Endothelial cell of umbilical vein (primary cell): Measurements from ENCODE around the gene LIMK2. TPM values are rescaled to one million over a fixed set of nuclear protein-coding genes. Genes with fewer than 3 reads are reported as not detected.

ENCODE experiments used
- BruUV-seq: library from RNA; stranded (reverse); fragments of 400-500 nt; replicated peaks from 2 replicates; lab custom pipeline; 2021; lab: Mats Ljungman, UMichigan
- CTCF ChIA-PET: fragments of 300-600, 350-600 bp; sonication (Branson Sonifier 250); formaldehyde crosslinking; loops from one replicate; lab custom pipeline; 2021; ENCODE audit warnings: antibody characterized with exemption, inconsistent platforms; lab: Charles Lee
- POLR2A ChIA-PET: fragments of 300-600, 350-600 bp; sonication (Branson Sonifier 250); formaldehyde crosslinking; loops from one replicate; lab custom pipeline; 2021; ENCODE audit warnings: antibody characterized with exemption, inconsistent platforms; lab: Charles Lee
- DNase-seq: peaks from one replicate; pipeline ENCODE4 v3.0.0-alpha.2; 2011; ENCODE audit warnings: low read depth, low spot score
- FAIRE-seq: peaks from 2 replicates; lab custom pipeline; 2011; peaks lifted over from hg19 to GRCh38; lab: Jason Lieb, UNC
- H2AFZ ChIP-seq: 2 replicates; pipeline ENCODE4 v1.6.0; 2012; ENCODE audit warnings: low read depth, low read length, control low read depth, inconsistent platforms
- H3K27ac ChIP-seq: 2 replicates; pipeline ENCODE4 v1.5.1; 2011; ENCODE audit warnings: low read depth, mild to moderate bottlenecking, control low read depth, low read length, moderate library complexity; ENCODE audit not compliant: insufficient read depth
- H3K27me3 ChIP-seq, 2 experiments: 2 replicates each; pipeline versions ENCODE4 v1.6.0 to v1.6.1; 2011; ENCODE audit warnings: low read length in 2 of 2, mixed read lengths in 1 of 2; ENCODE audit not compliant: control insufficient read depth in 2 of 2, insufficient read depth in 2 of 2
- H3K36me3 ChIP-seq, 2 experiments: 2 replicates in 1 of 2; 3 replicates in 1 of 2; pipeline ENCODE4 v1.5.1; 2011; ENCODE audit warnings: low read length in 2 of 2, mild to moderate bottlenecking in 1 of 2, moderate library complexity in 1 of 2; ENCODE audit not compliant: control insufficient read depth in 2 of 2, insufficient read depth in 2 of 2; ENCODE audit errors: extremely low read depth in 1 of 2
- H3K4me1 ChIP-seq: 3 replicates; pipeline ENCODE4 v1.5.1; 2011; ENCODE audit warnings: mild to moderate bottlenecking, low read length; ENCODE audit not compliant: control insufficient read depth, insufficient read depth; ENCODE audit errors: extremely low read depth
- H3K4me2 ChIP-seq: 2 replicates; pipeline ENCODE4 v1.6.1; 2011; ENCODE audit warnings: low read length, control low read depth, mixed read lengths; ENCODE audit not compliant: insufficient read depth
- H3K4me3 ChIP-seq, 3 experiments: fragments of 200-600 bp in 1 of 3; sonication (generic), shearing (Covaris generic) in 1 of 3; replicated peaks in 1 of 3; 2 replicates each; pipeline ENCODE4 v1.5.1; 2011 to 2016; ENCODE audit warnings: control low read depth in 3 of 3, low read length in 3 of 3, mild to moderate bottlenecking in 2 of 3, inconsistent platforms in 1 of 3, low read depth in 1 of 3, moderate library complexity in 1 of 3; ENCODE audit not compliant: insufficient read depth in 1 of 3
- H3K79me2 ChIP-seq: 2 replicates; pipeline ENCODE4 v1.6.0; 2012; ENCODE audit warnings: low read length, inconsistent platforms; ENCODE audit not compliant: control insufficient read depth, insufficient read depth
- H3K9ac ChIP-seq: replicated peaks from 2 replicates; pipeline ENCODE3; 2011; ENCODE audit warnings: low read length, control low read depth; ENCODE audit not compliant: insufficient read depth; ENCODE audit errors: extremely low read depth
- H3K9me1 ChIP-seq: replicated peaks from 3 replicates; pipeline ENCODE4 v1.6.0; 2011; ENCODE audit warnings: mild to moderate bottlenecking, low read length; ENCODE audit not compliant: control insufficient read depth, insufficient read depth; ENCODE audit errors: extremely low read depth
- H3K9me3 ChIP-seq: replicated peaks from 2 replicates; pipeline ENCODE4 v1.5.1; 2012; ENCODE audit warnings: low read length, inconsistent platforms; ENCODE audit not compliant: control insufficient read depth, insufficient read depth
- H4K20me1 ChIP-seq: replicated peaks from 2 replicates; pipeline ENCODE3; 2011; ENCODE audit warnings: mild to moderate bottlenecking, low read length; ENCODE audit not compliant: control insufficient read depth, insufficient read depth; ENCODE audit errors: extremely low read depth
- CTCF ChIP-seq, 2 donors: IDR thresholded peaks; 1 replicate in 1 of 2; 2 replicates in 1 of 2; pipeline ENCODE4 v1.5.1; 2011; ENCODE audit warnings: low read length in 2 of 2, mild to moderate bottlenecking in 2 of 2, moderate library complexity in 2 of 2, control low read depth in 1 of 2, inconsistent platforms in 1 of 2, low read depth in 1 of 2; ENCODE audit not compliant: insufficient read depth in 1 of 2; ENCODE audit errors: extremely low read depth in 1 of 2
- EZH2 ChIP-seq: IDR thresholded peaks from 2 replicates; pipeline ENCODE4 v1.6.1; 2012; ENCODE audit warnings: borderline replicate concordance, low read depth, mild to moderate bottlenecking, moderate library complexity, low read length, inconsistent platforms; ENCODE audit not compliant: severe bottlenecking
- FOS ChIP-seq: IDR thresholded peaks from 2 replicates; pipeline ENCODE4 v1.6.1; 2011; ENCODE audit warnings: mild to moderate bottlenecking, low read length, moderate library complexity, borderline replicate concordance; ENCODE audit not compliant: insufficient read depth
- GATA2 ChIP-seq: IDR thresholded peaks from 2 replicates; pipeline ENCODE4 v1.7.0; 2011; ENCODE audit warnings: low read depth, mild to moderate bottlenecking, moderate library complexity, mixed read lengths, low read length; ENCODE audit not compliant: insufficient read length, insufficient read depth
- JUN ChIP-seq: IDR thresholded peaks from 2 replicates; pipeline ENCODE4 v1.6.1; 2011; ENCODE audit warnings: borderline replicate concordance, low read depth; ENCODE audit not compliant: insufficient read length, insufficient read depth
- MYC ChIP-seq: IDR thresholded peaks from one replicate; pipeline ENCODE4 v1.6.1; 2011; ENCODE audit warnings: mild to moderate bottlenecking, low read depth, low read length
- POLR2A ChIP-seq: IDR thresholded peaks from 2 replicates; pipeline ENCODE4 v1.6.1; 2012; ENCODE audit warnings: low read depth, mild to moderate bottlenecking, control low read depth, low read length
- POLR2AphosphoS5 ChIP-seq: IDR thresholded peaks from 2 replicates; pipeline ENCODE4 v1.6.1; 2012; ENCODE audit warnings: low read depth, mild to moderate bottlenecking, control low read depth, low read length, moderate library complexity; ENCODE audit not compliant: insufficient read depth
- dilution Hi-C: fragments of 300-500 bp; cut with MboI; formaldehyde crosslinking; loops from one replicate; pipeline ENCODE4 v1.15.0; 2019; ENCODE audit warnings: low sequenced_read_pairs; ENCODE audit not compliant: extremely low pct_ligation_motif_present
- intact Hi-C: fragments of 100-400 bp; cut with micrococcal nuclease; formaldehyde crosslinking; loops from one replicate; pipeline ENCODE4 v1.10.0; 2022
- polyA plus RNA-seq, 4 experiments: library from polyadenylated mRNA; depleted of rRNA in 3 of 4; stranded (reverse) in 3 of 4; unstranded in 1 of 4; fragments of >200 nt; gene quantifications; 2 replicates each; pipeline versions ENCODE4 v1.2.1 to v1.2.3, GENCODE V29; 2011 to 2012; ENCODE audit warnings: missing spikeins in 1 of 4
- total RNA-seq: library from RNA; stranded (reverse); gene quantifications from 2 replicates; pipeline ENCODE4 v1.2.3, GENCODE V29; 2021
- TF ChIP-seq, protein P1 (sequence below): IDR thresholded peaks from 2 replicates; pipeline ENCODE4 v1.6.1; 2011; ENCODE audit not compliant: insufficient read depth, insufficient read length

The LIMK2 gene
- total and polyA plus RNA-seq, 2 donors (not counting 3 experiments of a cell fraction or from before 2014, with no cell fraction given), result 23.2 to 76.7 TPM

- no TSS peak for BruUV-seq
- no peaks in the 10 kb centered on the region for H4K20me1 ChIP-seq
- H3K9ac ChIP-seq, result no peak overlapping the region
- H3K27me3 ChIP-seq, result no peaks in the 10 kb centered on the region
- dilution Hi-C loops, result no loop called here
- no peaks in the 10 kb centered on the region for H3K79me2 ChIP-seq
- no peak for DNase-seq
- H3K9me1 ChIP-seq, result no peaks in the 10 kb centered on the region
- TF ChIP-seq EZH2 (no peak), CTCF (IDR thresholded peaks at IDR 0.05; ENCODE audit: extremely low read depth in 1 of 2, insufficient read depth in 1 of 2, low read depth in 1 of 2, low read length in 2 of 2) (no peak), POLR2AphosphoS5 (no peak), MYC (no peak), JUN (no peak), FOS (no peak), POLR2A (no peak), GATA2 (no peak)
- TF ChIP-seq, protein P1, sequence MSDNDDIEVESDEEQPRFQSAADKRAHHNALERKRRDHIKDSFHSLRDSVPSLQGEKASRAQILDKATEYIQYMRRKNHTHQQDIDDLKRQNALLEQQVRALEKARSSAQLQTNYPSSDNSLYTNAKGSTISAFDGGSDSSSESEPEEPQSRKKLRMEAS, result no peak
- ChIA-PET POLR2A (no interaction called here), CTCF (interaction anchor here (4.4 to 7.9 kb wide), 3 partner anchors 17 to 47 kb away, joined by 33 to 169 read pairs (median 50); partner anchors contain the start of gene PIK3IP1)
- intact Hi-C loops, result no loop called here
- H3K27ac ChIP-seq, result no peak overlapping the region
- H3K4me2 ChIP-seq, result no peak overlapping the region
- H2AFZ ChIP-seq, result no peak overlapping the region
- peak; percentile 12 for FAIRE-seq
- no peaks in the 10 kb centered on the region for H3K9me3 ChIP-seq
- H3K4me1 ChIP-seq, result no peaks in the 10 kb centered on the region
- no peak overlapping the region for H3K4me3 ChIP-seq
- H3K36me3 ChIP-seq, result peaks cover 26 to 51% of the 10 kb centered on the region in 2 experiments
These were observed 63.5 kb downstream of the LIMK2 start for GRCh38 chr22:31275576-31275975.
